HG02759 (cell line): ENCODE results near the gene ALG12.

Experiments used
- ATAC-seq: cut with Tn5 transposase; IDR thresholded peaks from one replicate; pipeline ENCODE4 v1.9.1; 2021; ENCODE audit warnings: mild to moderate bottlenecking, moderate library complexity; ENCODE audit not compliant: unreplicated experiment

The ALG12 gene

GRCh38 chr22:49892226-49892899 lies 25.9 kb downstream of the ALG12 start:
- no peak for ATAC-seq

- ATAC-seq = no peak
Observed at GRCh38 chr22:49889071-49889470, 29.2 kb downstream of the ALG12 start.

- no peak for ATAC-seq
Observed at GRCh38 chr22:49887702-49888101, 30.5 kb downstream of the ALG12 start.

GRCh38 chr22:49887064-49887451 lies 31.2 kb downstream of the ALG12 start:
- no peak for ATAC-seq

- ATAC-seq = no peak
Observed at GRCh38 chr22:49886346-49887063, 31.7 kb downstream of the ALG12 start.

GRCh38 chr22:49885881-49886280 lies 32.4 kb downstream of the ALG12 start:
- no peak for ATAC-seq

GRCh38 chr22:49885281-49885680 lies 33.0 kb downstream of the ALG12 start:
- ATAC-seq = no peak

- ATAC-seq = no peak
Observed at GRCh38 chr22:49884503-49885260, 33.6 kb downstream of the ALG12 start.

GRCh38 chr22:49884075-49884474 lies 34.2 kb downstream of the ALG12 start:
- ATAC-seq = no peak

- ATAC-seq = no peak
Observed at GRCh38 chr22:49883294-49883640, 35.0 kb downstream of the ALG12 start.

GRCh38 chr22:49882519-49883293 lies 35.5 kb downstream of the ALG12 start:
- no peak for ATAC-seq

GRCh38 chr22:49881856-49882255 lies 36.4 kb downstream of the ALG12 start:
- no peak for ATAC-seq

- no peak for ATAC-seq
Observed at GRCh38 chr22:49880281-49880680, 38.0 kb downstream of the ALG12 start.

GRCh38 chr22:49879871-49880270 lies 38.4 kb downstream of the ALG12 start:
- no peak for ATAC-seq

- ATAC-seq = no peak
Observed at GRCh38 chr22:49878206-49878605, 40.0 kb downstream of the ALG12 start.

- ATAC-seq = no peak
Observed at GRCh38 chr22:49877642-49878041, 40.6 kb downstream of the ALG12 start.

GRCh38 chr22:49873228-49873940 lies 44.9 kb downstream of the ALG12 start:
- no peak for ATAC-seq

GRCh38 chr22:49872347-49872746 lies 45.9 kb downstream of the ALG12 start:
- ATAC-seq = no peak

GRCh38 chr22:49871482-49871881 lies 46.8 kb downstream of the ALG12 start:
- no peak for ATAC-seq

GRCh38 chr22:49869845-49870712 lies 48.2 kb downstream of the ALG12 start:
- no peak for ATAC-seq
